Fibroblast of mammary gland (primary cell): ENCODE data around the gene C3orf49.

ENCODE experiments used
- DNase-seq: peaks from one replicate; pipeline ENCODE4 v3.0.0-alpha.2; 2010; ENCODE audit warnings: low read depth
- H3K4me3 ChIP-seq: 2 replicates; pipeline ENCODE4 v1.5.1; 2011; ENCODE audit warnings: low read depth, mild to moderate bottlenecking, low read length, moderate library complexity; ENCODE audit not compliant: control insufficient read depth
- CTCF ChIP-seq: conservative IDR thresholded peaks from 2 replicates; pipeline ENCODE4 v1.5.1; 2011; ENCODE audit warnings: low read depth, low read length, inconsistent platforms; ENCODE audit not compliant: control insufficient read depth, insufficient read depth

C3orf49 gene

GRCh38 chr3:63876260-63876659, 57.2 kb downstream of the C3orf49 start:
- TF ChIP-seq CTCF = no peak
- no peak overlapping the region for H3K4me3 ChIP-seq
- DNase-seq = no peak

GRCh38 chr3:63877737-63878393, 58.8 kb downstream of the C3orf49 start:
- DNase-seq = no peak
- H3K4me3 ChIP-seq = no peak overlapping the region
- TF ChIP-seq CTCF = no peak

- no peak for TF ChIP-seq CTCF
- no peak overlapping the region for H3K4me3 ChIP-seq
- no peak for DNase-seq
These were observed 59.4 kb downstream of the C3orf49 start for GRCh38 chr3:63878394-63879060.

- DNase-seq = no peak
- TF ChIP-seq CTCF = no peak
- no peak overlapping the region for H3K4me3 ChIP-seq
These were observed 61.6 kb downstream of the C3orf49 start for GRCh38 chr3:63880653-63881052.

GRCh38 chr3:63886858-63887257, 67.8 kb downstream of the C3orf49 start:
- H3K4me3 ChIP-seq = no peak overlapping the region
- TF ChIP-seq CTCF = no peak
- DNase-seq = no peak

- TF ChIP-seq CTCF = no peak
- H3K4me3 ChIP-seq = no peak overlapping the region
- DNase-seq = no peak
These were observed 72.4 kb downstream of the C3orf49 start for GRCh38 chr3:63891518-63891917.
